Lung microvascular endothelial cell (primary cell): ENCODE results near the gene TFPI2. TPM values are rescaled to one million over a fixed set of nuclear protein-coding genes. Genes with fewer than 3 reads are reported as not detected.

Source experiments
- DNase-seq, 2 donors: peaks; one replicate each; pipeline versions ENCODE4 v3.0.0 to v3.0.0-alpha.2; 2010; ENCODE audit warnings: low read depth in 2 of 2
- total RNA-seq: library from RNA; depleted of rRNA; stranded (reverse); fragments of >200 nt; gene quantifications from 2 replicates; pipeline ENCODE4 v1.2.1, GENCODE V29; 2014

TFPI2 gene
- total RNA-seq, 1 donor from 2014 or later: 139 TPM

DNA sequence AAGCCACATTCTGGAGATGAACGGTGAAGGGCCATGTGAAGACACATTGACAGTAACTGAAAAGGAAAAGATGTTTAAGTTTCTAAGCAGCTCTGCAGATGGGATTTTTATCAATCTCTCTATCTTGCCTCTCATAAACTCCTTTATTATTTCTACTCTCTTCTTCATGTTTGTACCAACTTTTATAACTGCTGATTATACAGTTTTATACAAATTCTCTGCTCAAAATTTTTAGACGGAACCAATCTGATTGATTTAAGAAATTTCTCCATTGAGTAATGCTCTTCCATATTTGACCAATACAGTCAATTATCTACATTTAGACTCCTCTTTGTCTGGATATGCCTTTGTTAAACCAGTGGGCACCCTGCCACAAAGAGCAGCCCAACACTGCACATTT lies 31.7 kb downstream of the TFPI2 start:
- DNase-seq: no peak

DNA sequence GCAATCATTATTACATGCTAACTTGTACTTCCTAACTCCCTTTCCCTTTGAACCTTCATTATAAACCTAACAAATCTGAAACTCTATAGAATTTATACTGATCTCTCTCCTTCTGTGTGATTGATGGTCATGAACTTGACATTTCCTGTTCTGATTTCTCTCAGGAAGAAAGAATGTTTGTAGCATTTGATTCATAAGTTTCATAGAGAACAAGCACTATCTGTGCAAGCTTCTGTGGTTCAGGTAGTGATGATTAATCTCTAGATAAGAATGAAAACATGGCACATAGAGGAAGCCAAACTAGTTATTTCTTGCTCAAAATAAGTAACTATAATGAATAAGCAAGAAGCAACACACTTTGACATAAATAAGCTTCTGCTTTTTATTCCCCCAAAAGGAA lies 34.2 kb downstream of the TFPI2 start:
- peak in 1 of 2 donors; percentile 56 for DNase-seq

DNA sequence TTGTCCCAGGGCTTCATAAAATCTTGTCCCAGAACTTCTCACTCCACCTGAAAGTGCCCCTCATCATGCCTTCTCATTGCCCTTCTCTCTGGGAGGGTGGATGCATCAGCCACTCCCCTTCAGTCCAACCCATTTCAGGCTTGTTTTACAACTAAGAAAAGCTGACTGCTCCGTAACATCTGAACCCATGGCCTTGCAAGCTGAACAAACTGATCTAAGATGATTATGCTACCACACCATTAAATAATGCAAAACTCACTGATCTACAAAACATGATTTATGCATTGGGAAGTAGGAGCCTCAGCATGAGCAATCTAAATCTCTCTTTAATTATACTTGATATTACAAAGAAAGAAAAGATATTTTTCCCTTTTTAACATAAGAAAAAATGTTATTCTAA lies 34.8 kb downstream of the TFPI2 start:
- DNase-seq: no peak

DNA sequence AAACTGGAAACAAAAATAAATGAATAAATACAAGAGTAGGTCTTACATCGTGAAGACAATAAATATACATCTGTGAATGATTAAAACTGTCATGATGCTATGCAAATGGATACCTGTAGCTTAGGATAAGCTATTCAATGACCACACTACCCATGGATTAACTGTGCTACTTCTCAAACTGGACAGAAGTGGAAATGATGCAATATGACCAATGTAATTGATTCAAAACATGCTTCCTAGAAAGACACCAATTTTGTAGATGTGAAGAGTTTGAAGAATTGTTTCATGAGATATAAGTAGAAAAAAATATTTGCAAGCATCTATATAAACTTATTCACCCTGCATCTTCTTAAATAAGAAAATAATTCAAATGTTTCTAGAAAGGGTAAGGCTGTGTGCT lies 36.1 kb downstream of the TFPI2 start:
- DNase-seq: no peak

DNA sequence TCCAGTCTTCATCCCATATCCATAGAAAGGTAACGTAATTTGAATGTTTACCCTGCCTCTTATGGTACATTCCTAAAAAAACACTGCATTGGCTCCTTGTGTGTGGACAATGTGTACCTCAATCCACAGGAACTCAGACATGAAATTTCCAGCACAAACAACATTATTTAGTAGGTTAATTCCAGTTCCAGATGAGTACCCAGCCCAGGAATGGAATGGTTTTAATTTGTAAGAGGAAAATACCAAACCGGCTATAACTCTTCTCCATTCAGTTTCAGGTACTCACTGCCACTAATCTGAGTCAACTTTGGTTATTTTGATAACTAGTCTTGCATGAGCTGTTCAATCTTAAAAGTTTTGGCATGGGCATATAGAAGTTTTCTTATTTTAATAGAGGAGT lies 39.0 kb downstream of the TFPI2 start:
- DNase-seq: no peak

DNA sequence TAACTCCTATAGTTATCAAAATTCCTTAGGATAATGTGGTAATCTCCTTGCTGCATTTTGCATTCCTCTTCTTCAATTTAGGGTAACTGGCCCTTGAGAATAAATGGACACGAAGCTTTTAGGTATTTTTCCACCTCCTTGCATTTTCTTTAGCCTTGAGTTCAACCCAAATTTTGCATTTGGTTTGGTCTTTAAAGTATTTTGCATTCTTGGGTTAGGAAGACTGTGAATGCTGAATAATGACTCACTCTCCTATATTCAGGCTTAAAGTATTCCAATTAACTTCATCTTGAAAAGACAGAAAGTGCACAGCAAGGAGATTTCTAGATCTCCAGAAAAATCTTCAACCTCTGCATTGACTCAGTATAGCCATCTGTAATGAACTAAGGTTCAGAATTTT lies 47.3 kb downstream of the TFPI2 start:
- DNase-seq: no peak

DNA sequence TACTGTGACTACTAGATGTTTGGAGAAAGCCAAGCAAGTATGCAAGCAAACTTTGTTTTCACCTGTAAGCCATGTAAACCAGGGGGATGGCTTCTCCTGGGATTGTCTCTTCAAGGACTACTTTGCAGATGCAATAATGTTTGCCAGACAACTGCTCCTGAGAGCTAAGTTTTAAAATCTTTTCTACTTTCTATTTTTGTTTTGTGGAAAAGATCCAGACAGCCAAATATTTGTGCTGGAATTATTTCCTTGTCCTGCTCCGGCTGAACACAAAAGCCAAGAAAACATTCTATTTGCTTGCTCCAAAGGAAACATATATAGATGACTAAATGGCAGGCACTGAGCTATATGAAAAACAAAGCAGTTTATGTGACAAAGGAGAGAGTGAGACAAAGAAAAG lies 51.6 kb downstream of the TFPI2 start:
- no peak for DNase-seq

DNA sequence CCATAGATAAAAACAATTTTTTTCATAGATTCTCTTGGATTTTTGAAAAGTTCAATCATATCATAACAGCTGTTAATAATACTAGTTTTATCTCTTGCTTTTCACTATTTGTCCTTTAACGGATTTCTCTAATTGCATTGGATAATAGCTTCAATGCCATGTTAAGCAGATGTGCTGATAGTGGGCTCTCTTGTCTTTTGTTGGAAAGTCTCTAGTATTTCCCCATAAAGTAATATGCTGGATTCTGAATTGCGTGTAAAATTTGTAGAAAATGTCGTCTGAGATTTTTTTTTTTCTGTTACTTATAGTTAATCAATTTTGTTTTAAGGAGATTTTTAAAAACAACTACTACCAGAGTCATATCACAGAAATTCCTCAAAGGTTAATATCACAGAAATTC lies 53.3 kb downstream of the TFPI2 start:
- no peak for DNase-seq

DNA sequence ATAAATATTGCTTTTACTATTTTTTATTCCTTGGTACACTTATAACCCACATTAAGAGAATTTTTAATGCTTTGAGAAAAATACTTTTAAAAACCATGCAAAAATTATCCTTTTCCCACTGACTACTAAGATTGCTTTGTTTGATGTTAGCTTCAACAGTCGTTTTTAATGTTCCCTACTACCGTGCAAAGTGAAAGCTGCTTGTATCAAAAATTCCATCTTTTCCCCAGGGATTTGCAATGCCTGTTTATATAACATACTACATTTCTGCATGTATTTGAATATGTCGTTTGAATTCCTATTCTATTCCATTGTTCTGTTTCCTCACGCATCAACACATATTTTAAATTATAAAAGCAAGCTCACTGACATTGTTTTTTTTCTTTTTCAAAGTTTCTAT lies 54.4 kb downstream of the TFPI2 start:
- DNase-seq: no peak

DNA sequence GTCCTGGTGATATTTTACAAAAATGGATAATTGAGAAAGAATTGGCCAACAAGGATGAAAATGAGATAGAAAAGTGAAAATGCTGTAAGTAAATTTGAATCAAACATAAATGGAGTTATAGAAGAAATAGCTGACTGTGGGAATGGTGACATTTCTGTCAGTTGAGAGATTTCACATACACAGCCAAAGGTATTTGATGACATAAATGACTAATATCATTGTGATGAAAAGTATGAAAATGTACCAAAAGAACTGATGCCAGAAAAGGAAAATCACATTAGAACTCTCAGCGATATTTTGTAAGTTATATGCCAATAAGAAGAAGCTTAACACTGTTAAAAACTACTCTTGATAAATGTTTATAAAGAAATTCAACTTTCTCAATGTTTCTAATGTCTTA lies 54.9 kb downstream of the TFPI2 start:
- no peak for DNase-seq

Other genes with a start within 250 kb of the TFPI2 start
- gene GNGT1, start 15.8 kb upstream of the TFPI2 start, total RNA-seq: not detected in 2 replicates
- 361 and 479 TPM in 2 replicates for gene GNG11, start 31.0 kb upstream of the TFPI2 start, total RNA-seq
- gene BET1, start 113.6 kb upstream of the TFPI2 start, total RNA-seq: 26.2 and 28.4 TPM in 2 replicates